Ovary (tissue), 10 donors: ENCODE results near the gene TAP2. TPM values are rescaled to one million over a fixed set of nuclear protein-coding genes. Genes with fewer than 3 reads are reported as not detected.

Experiments used
- DNase-seq, 5 donors: peaks; one replicate each; pipeline ENCODE4 v3.0.0-alpha.2; 2019 to 2020
- H3K27ac ChIP-seq, 2 donors: fragments of 200-600 bp; one replicate each; pipeline versions ENCODE4 v1.5.1 to v1.8.0; 2019 to 2022
- H3K27me3 ChIP-seq: fragments of 200-600 bp; one replicate; pipeline ENCODE4 v1.8.0; 2022
- H3K36me3 ChIP-seq: fragments of 200-600 bp; sonication (generic); one replicate; pipeline ENCODE4 v1.5.1; 2019
- H3K4me1 ChIP-seq: one replicate; pipeline ENCODE4 v1.8.1; 2013; ENCODE audit warnings: mild to moderate bottlenecking, moderate library complexity; ENCODE audit not compliant: insufficient read depth
- H3K4me3 ChIP-seq: fragments of 200-600 bp; sonication (generic); one replicate; pipeline ENCODE4 v1.5.1; 2017
- H3K9me3 ChIP-seq, 2 donors: fragments of 200-600 bp in 1 of 2; sonication (generic) in 1 of 2; one replicate each; pipeline versions ENCODE4 v1.5.1 to v1.8.1; 2013 to 2019; ENCODE audit warnings: mild to moderate bottlenecking in 1 of 2, moderate library complexity in 1 of 2
- EP300 ChIP-seq: sonication (generic); formaldehyde crosslinking; IDR thresholded peaks from one replicate; pipeline ENCODE4 v1.6.1; 2017; ENCODE audit warnings: antibody characterized with exemption
- POLR2A ChIP-seq: fragments of 450-650 bp; IDR thresholded peaks from one replicate; pipeline ENCODE4 v1.6.1; 2017; ENCODE audit warnings: antibody characterized with exemption, mild to moderate bottlenecking, moderate library complexity
- WGBS, 3 donors: extraction: QIAGEN DNeasy Blood & Tissue Kit in 1 of 3; methylation state at CpG; one replicate each; pipeline versions ENCODE4 v1.1.5 to v1.1.7; 2013 to 2017; 5-methylcytosine and 5-hydroxymethylcytosine counted together
- intact Hi-C, 4 donors: fragments of 100-400 bp; cut with DNase I; formaldehyde crosslinking; loops; one replicate each; pipeline versions ENCODE4 v1.11.0 to v1.15.1; 2022 to 2023
- long read RNA-seq, 3 donors: library from polyadenylated mRNA in 2 of 3; unstranded in 2 of 3; transcript quantifications; one replicate each; pipeline ENCODE4 v2.0.0 and lab custom pipeline, GENCODE V29; 2021 to 2026
- polyA plus RNA-seq, 2 donors: library from polyadenylated mRNA; stranded (reverse); fragments of 200-250 nt in 1 of 2; fragments of 350-450 nt in 1 of 2; fragmentation: Illumina TruSeq in 1 of 2; extraction: RNeasy Lipid Tissue Mini Kit (QIAGEN cat#74804) in 1 of 2; gene quantifications; one replicate each; pipeline ENCODE4 v1.2.3, GENCODE V29; 2013 to 2014
- total RNA-seq, 7 donors: library from RNA; depleted of rRNA in 2 of 7; stranded (reverse); fragments of >200 nt in 2 of 7; fragmentation: NEBNext Ultra II Directional in 3 of 7; extraction: Animal tissue kit (Norgen Biotek cat#: 25700) in 3 of 7; gene quantifications; one replicate each; pipeline versions ENCODE4 v1.1.0 to v1.2.4, GENCODE V29; 2016 to 2023
- TF ChIP-seq, protein P1 (sequence below), 3 donors: fragments of 450-650 bp in 2 of 3; fragments of 200-600 bp in 1 of 3; IDR thresholded peaks; one replicate each; pipeline versions ENCODE4 v1.5.1 to v1.8.0; 2016 to 2022; ENCODE audit warnings: antibody characterized with exemption in 3 of 3, mild to moderate bottlenecking in 1 of 3
- donor health status: DM: no; HTN: no; CAD: no; lungs with moderate emphysema.
- donor health status: DM: no; HTN: no; CAD: no.
- donor health status: Bipolar disorder and iron deficiency.
- donor health status: DM: yes; HTN: yes; CAD: no.
- donor health status: DM: no; HTN: no; CAD: no.
- donor health status: DM: yes; HTN: yes; CAD: no.

The TAP2 gene
- total RNA-seq (10 to 100 TPM in 6 of 7 donors, 1 to 10 TPM in 1; 8.9 to 23.8 (median 18.6) TPM), polyA plus RNA-seq (10 to 100 TPM; 13.9 to 16.5 TPM)
- long read RNA-seq, donor 1, full-length matches to known transcripts = 4 of 12 reads
- long read RNA-seq, donor 1, partial matches to known transcripts = 6 of 12 reads
- long read RNA-seq, donor 1, other reads (novel, unspliced or antisense) = 2 of 12 reads
- long read RNA-seq, donor 2, full-length matches to known transcripts = 1 of 1 reads
- long read RNA-seq, donor 2, partial matches to known transcripts = 0 of 1 reads
- long read RNA-seq, donor 2, other reads (novel, unspliced or antisense) = 0 of 1 reads
- long read RNA-seq, donor 3, full-length matches to known transcripts = 2 of 4 reads
- long read RNA-seq, donor 3, partial matches to known transcripts = 1 of 4 reads
- long read RNA-seq, donor 3, other reads (novel, unspliced or antisense) = 1 of 4 reads

DNA sequence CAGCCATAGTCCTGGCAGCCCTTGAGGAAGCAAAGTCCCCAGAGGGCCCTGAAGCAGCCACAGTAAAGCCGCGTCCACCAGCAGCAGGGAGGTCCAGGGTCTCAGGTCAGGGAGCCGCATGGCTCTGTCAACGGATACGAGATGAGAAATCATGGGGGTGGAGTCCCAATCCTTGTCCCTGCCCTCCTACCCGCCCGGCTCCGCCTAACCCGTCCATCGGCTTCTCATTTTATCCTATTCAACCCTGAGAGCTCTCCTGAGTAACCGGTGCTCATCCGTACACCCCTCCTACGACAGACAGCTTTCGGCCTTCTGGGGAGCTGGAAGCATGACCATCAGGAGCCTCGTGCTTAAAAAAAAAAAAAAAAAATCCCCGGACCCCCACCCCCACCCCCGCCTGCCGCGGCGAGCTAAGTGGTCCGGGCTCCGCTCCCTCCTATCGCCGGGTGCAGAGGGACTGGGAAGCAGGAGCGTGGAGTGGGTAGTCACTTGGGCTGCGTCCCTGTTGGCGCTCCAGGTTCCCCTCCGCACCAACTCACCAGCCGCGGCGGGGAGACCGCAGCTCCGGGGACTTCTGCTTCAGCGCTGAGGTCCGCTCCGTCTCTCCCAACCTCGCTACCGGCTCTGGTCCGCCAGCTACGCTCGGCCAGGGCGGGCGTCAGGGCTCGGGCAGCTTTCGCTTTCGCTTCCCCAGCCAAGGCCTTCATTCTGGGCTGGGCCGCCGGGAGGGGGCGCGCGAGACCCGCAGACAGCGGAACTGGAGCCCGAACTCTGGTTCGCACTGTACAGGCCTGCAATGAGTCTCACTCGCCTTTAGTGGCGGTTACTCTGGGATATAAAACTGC, at the start of gene TAP2:
TSS of gene TAP2 (minus strand) at position 626 of the 845 bp plus-strand sequence. CDS start at position 120, 506 bp downstream.
- Histone ChIP-seq H3K27me3 (no peaks in the 10 kb centered on the region), H3K36me3 (no peaks in the 10 kb centered on the region), H3K4me3 (peak within 1 kb of the TSS; percentile 92), H3K27ac (peak within 1 kb of the TSS; percentile 79 to 95), H3K9me3 (no peaks in the 10 kb centered on the region), H3K4me1 (peaks cover 9% of the 10 kb centered on the region)
- peak; percentile 94 to 98 (median 97) for DNase-seq
- 0% methylated on average over 46 to 57 of the region's 57 CpGs for WGBS, 3 donors
- intact Hi-C loops = loop anchor here in 2 of 4 donors (2.0 to 5.0 kb wide), 2 partner anchors 14 to 34 kb away; partner anchors contain the start of gene TAP1 (in 1 of the 2)
- no peak for TF ChIP-seq EP300
- peak; percentile 54 for TF ChIP-seq POLR2A
- TF ChIP-seq, protein P1, sequence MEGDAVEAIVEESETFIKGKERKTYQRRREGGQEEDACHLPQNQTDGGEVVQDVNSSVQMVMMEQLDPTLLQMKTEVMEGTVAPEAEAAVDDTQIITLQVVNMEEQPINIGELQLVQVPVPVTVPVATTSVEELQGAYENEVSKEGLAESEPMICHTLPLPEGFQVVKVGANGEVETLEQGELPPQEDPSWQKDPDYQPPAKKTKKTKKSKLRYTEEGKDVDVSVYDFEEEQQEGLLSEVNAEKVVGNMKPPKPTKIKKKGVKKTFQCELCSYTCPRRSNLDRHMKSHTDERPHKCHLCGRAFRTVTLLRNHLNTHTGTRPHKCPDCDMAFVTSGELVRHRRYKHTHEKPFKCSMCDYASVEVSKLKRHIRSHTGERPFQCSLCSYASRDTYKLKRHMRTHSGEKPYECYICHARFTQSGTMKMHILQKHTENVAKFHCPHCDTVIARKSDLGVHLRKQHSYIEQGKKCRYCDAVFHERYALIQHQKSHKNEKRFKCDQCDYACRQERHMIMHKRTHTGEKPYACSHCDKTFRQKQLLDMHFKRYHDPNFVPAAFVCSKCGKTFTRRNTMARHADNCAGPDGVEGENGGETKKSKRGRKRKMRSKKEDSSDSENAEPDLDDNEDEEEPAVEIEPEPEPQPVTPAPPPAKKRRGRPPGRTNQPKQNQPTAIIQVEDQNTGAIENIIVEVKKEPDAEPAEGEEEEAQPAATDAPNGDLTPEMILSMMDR (IDR thresholded peaks at IDR 0.05) = peak; percentile 95 to 99 (median 98)

DNA sequence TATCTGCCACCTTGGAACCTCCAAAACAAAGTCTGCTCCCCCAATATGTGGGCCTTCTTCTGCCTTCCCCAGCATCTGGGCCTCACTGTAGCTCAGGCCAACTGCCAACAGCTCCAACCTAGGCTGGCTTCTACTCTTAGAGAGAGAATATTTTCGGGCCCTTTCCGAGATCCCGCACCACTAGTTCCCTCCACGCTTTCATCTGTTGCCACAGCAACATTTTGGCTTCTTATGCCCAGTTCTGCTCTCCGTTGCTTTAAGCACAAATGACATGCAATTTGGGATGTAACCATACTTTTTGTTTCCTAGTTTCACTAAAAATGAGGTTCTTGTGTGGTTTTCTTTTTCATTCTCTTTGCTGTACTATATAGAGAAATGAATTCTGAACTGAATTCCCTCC, 49.1 kb upstream of the TAP2 start:
- H3K4me3 ChIP-seq = no peak overlapping the region
- H3K36me3 ChIP-seq = no peaks in the 10 kb centered on the region
- H3K9me3 ChIP-seq = no peaks in the 10 kb centered on the region
- intact Hi-C loops = loop anchor here (5.0 to 10.0 kb wide), 3 partner anchors 45 to 95 kb away; no protein-coding TSS in a partner anchor
- H3K27me3 ChIP-seq = no peaks in the 10 kb centered on the region
- 21 to 29% (median 24%) methylated on average over 5 of the region's 5 CpGs for WGBS, 3 donors
- DNase-seq = peak; percentile 24 to 45 (median 30)
- H3K27ac ChIP-seq = peak overlapping the region in 1 of 2 donors; percentile 59
- H3K4me1 ChIP-seq = peaks cover 6% of the 10 kb centered on the region
- TF ChIP-seq POLR2A (no peak), EP300 (no peak)
- TF ChIP-seq, protein P1 (IDR thresholded peaks at IDR 0.05) = no peak

DNA sequence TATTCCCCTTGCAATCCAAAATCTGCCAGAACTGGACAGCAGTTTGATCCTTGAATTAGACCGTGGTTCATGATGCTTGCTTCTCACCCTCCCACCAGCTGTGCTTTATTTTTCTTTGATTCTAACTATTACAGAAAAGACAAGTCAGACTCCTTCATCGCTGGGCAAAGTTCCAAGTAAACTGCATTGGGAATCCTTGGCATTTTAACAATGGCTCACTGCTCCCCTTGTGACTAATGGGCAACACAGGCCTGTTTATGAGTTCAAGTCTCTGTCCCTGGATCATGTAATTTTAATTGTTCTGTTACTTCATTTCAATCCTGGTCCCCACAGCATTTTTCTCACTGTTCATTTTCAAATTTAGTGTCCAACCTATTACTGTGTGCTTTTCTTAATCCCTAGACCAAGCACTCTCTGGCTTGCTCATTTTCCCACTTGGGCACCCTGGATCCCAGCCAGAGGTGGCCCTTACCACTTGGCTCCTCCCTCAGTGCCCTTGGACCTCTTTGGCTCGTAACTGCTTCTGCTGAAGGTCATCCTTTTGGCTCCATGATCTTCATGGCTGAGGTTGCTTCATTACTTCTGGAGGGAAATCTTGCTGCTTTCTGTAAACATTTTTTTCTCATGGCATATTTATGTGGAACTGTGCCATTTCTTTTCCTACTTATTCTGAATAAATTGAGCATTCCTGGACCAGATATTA, 48.3 kb upstream of the TAP2 start:
- Histone ChIP-seq H3K27ac (peak overlapping the region in 1 of 2 donors; percentile 59), H3K27me3 (no peaks in the 10 kb centered on the region), H3K9me3 (no peaks in the 10 kb centered on the region), H3K36me3 (no peaks in the 10 kb centered on the region), H3K4me3 (no peak overlapping the region), H3K4me1 (peaks cover 6% of the 10 kb centered on the region)
- intact Hi-C loops = loop anchor here (5.0 to 10.0 kb wide), 3 partner anchors 45 to 95 kb away; no protein-coding TSS in a partner anchor
- TF ChIP-seq EP300 = no peak
- TF ChIP-seq, protein P1 (IDR thresholded peaks at IDR 0.05) = no peak
- no peak for TF ChIP-seq POLR2A
- 5 to 9% (median 7%) methylated on average over 3 of the region's 3 CpGs for WGBS, 3 donors
- peak; percentile 64 to 85 (median 71) for DNase-seq
